Activated B cell treated with CpG ODN at 0.5 μM for 24 hours (primary cell): ENCODE measurements around the gene MYH7. TPM values are rescaled to one million over a fixed set of nuclear protein-coding genes. Genes with fewer than 3 reads are reported as not detected.

Source experiments
- ATAC-seq: fragments of 200-7000 bp; cut with Tn5 transposase; one replicate; pipeline ENCODE4 v1.10.0; 2021; ENCODE audit warnings: low read depth, mild to moderate bottlenecking, moderate library complexity
- CTCF ChIA-PET: fragments of 350-600 bp; sonication (Branson Sonifier 250); formaldehyde crosslinking; loops from one replicate; lab custom pipeline; 2021; ENCODE audit warnings: antibody characterized with exemption; lab: Charles Lee
- POLR2A ChIA-PET: fragments of 350-600 bp; sonication (Branson Sonifier 250); formaldehyde crosslinking; loops from one replicate; lab custom pipeline; 2021; ENCODE audit warnings: antibody characterized with exemption; lab: Charles Lee
- DNase-seq: peaks from one replicate; pipeline ENCODE4 v3.0.0; 2022
- H3K27ac Mint-ChIP-seq: one replicate; pipeline ENCODE4 v1.8.0; 2020; ENCODE audit warnings: mixed read lengths
- H3K27me3 Mint-ChIP-seq: one replicate; pipeline ENCODE4 v1.8.0; 2021; ENCODE audit warnings: mixed read lengths
- H3K36me3 Mint-ChIP-seq: one replicate; pipeline ENCODE4 v1.8.0; 2021; ENCODE audit warnings: low read depth, mixed read lengths
- H3K4me1 Mint-ChIP-seq: one replicate; pipeline ENCODE4 v1.8.0; 2021; ENCODE audit warnings: mixed read lengths
- H3K4me3 Mint-ChIP-seq: one replicate; pipeline ENCODE4 v1.8.0; 2020; ENCODE audit warnings: mild to moderate bottlenecking, mixed read lengths
- H3K9me3 Mint-ChIP-seq: one replicate; pipeline ENCODE4 v1.8.0; 2020; ENCODE audit warnings: mixed read lengths
- CTCF ChIP-seq: fragments of 200-600 bp; IDR thresholded peaks from one replicate; pipeline ENCODE4 v1.8.0; 2022; ENCODE audit warnings: antibody characterized with exemption, mild to moderate bottlenecking
- intact Hi-C: fragments of 100-400 bp; cut with micrococcal nuclease; formaldehyde crosslinking; loops from one replicate; pipeline ENCODE4 v1.15.1; 2024
- total RNA-seq: library from RNA; stranded (reverse); gene quantifications from 2 replicates; pipeline ENCODE4 v1.2.3, GENCODE V29; 2022

MYH7 gene
- total RNA-seq, 1 donor from 2014 or later: not detected

- POLR2A ChIA-PET: no interaction called here
- Mint-ChIP-seq H3K27ac (no peak overlapping the region), H3K4me1 (no peaks in the 10 kb centered on the region), H3K27me3 (peaks cover 29% of the 10 kb centered on the region), H3K36me3 (no peaks in the 10 kb centered on the region), H3K9me3 (no peaks in the 10 kb centered on the region), H3K4me3 (no peak overlapping the region)
- intact Hi-C loops: no loop called here
- CTCF ChIA-PET: no interaction called here
- ATAC-seq (no peak), DNase-seq (no peak)
- TF ChIP-seq CTCF: no peak
Measured at GRCh38 chr14:23433457-23433856, 2.0 kb downstream of the MYH7 start.

- no peak for TF ChIP-seq CTCF
- Mint-ChIP-seq H3K27ac (no peak overlapping the region), H3K9me3 (no peaks in the 10 kb centered on the region), H3K4me3 (no peak overlapping the region), H3K36me3 (no peaks in the 10 kb centered on the region), H3K27me3 (peaks cover 30% of the 10 kb centered on the region), H3K4me1 (no peaks in the 10 kb centered on the region)
- POLR2A ChIA-PET: no interaction called here
- CTCF ChIA-PET: no interaction called here
- DNase-seq (no peak), ATAC-seq (no peak)
- intact Hi-C loops: no loop called here
Measured at GRCh38 chr14:23432946-23433345, 2.5 kb downstream of the MYH7 start.

- Mint-ChIP-seq H3K36me3 (no peaks in the 10 kb centered on the region), H3K4me3 (no peak overlapping the region), H3K27ac (no peak overlapping the region), H3K9me3 (no peaks in the 10 kb centered on the region), H3K27me3 (peaks cover 32% of the 10 kb centered on the region), H3K4me1 (no peaks in the 10 kb centered on the region)
- DNase-seq (no peak), ATAC-seq (no peak)
- ChIA-PET POLR2A (no interaction called here), CTCF (no interaction called here)
- no peak for TF ChIP-seq CTCF
- intact Hi-C loops: no loop called here
Measured at GRCh38 chr14:23432102-23432925, 3.1 kb downstream of the MYH7 start.

- peaks cover 32% of the 10 kb centered on the region for H3K27me3 Mint-ChIP-seq
Measured at GRCh38 chr14:23431486-23431885, 4.0 kb downstream of the MYH7 start.

GRCh38 chr14:23430723-23431085 is 4.8 kb downstream of the MYH7 start:
- Mint-ChIP-seq H3K9me3 (no peaks in the 10 kb centered on the region), H3K4me1 (no peaks in the 10 kb centered on the region), H3K36me3 (no peaks in the 10 kb centered on the region), H3K27me3 (peaks cover 32% of the 10 kb centered on the region), H3K4me3 (no peak overlapping the region), H3K27ac (no peak overlapping the region)
- no peak for TF ChIP-seq CTCF
- intact Hi-C loops: no loop called here
- POLR2A ChIA-PET: no interaction called here
- CTCF ChIA-PET: no interaction called here
- DNase-seq (no peak), ATAC-seq (no peak)

More at GRCh38 chr14:23431486-23431885, 4.0 kb downstream of the MYH7 start:
- Mint-ChIP-seq H3K9me3 (no peaks in the 10 kb centered on the region), H3K27ac (no peak overlapping the region), H3K36me3 (no peaks in the 10 kb centered on the region), H3K4me3 (no peak overlapping the region), H3K4me1 (no peaks in the 10 kb centered on the region)
- ChIA-PET CTCF (no interaction called here), POLR2A (no interaction called here)
- no peak for DNase-seq
- no peak for ATAC-seq
- no peak for TF ChIP-seq CTCF
- intact Hi-C loops: no loop called here
